Measurements from ENCODE around the gene NFKBIL1.
A peak's percentile ranks its signal among the peaks of the same experiment; 100 is the strongest.

The NFKBIL1 gene

DNA sequence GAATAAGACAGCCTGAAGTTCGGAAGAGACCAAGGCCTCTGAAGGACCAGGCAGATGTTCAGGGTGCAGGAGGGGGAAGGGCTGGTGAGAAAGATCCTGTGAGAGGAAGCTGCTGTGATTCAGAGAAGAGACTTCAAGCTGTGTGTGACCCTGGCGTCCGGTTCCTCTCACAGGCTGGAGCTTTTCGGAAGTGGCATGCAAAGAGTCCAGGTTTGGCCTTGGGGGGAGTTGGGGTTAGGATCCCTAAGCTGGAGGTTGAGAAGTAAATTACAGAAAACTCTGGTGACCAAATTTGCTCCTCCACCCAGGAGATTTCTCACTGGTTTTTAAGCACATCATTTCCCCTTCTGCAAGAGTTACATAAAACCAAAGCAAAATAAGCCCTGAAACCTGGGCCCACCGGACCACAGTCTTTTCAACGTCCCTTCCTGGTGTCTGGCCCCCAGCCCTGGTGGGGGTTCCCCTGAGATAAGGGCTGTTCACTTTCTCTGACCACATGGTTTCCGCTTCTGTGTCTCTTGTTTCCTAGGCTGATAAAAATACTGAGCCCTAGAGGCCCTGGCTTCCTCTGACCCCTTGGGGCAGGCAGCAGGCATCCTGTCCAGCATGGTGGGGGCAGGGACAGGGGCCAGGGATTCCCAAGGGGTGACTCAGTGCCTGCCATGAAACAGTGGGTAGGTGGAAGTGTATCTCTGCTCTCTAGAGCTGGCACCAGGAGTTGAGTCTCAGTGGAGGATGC, 12.7 kb downstream of the NFKBIL1 start:
- DNase-seq (ENCODE audit: low read depth) = peak; percentile 43

DNA sequence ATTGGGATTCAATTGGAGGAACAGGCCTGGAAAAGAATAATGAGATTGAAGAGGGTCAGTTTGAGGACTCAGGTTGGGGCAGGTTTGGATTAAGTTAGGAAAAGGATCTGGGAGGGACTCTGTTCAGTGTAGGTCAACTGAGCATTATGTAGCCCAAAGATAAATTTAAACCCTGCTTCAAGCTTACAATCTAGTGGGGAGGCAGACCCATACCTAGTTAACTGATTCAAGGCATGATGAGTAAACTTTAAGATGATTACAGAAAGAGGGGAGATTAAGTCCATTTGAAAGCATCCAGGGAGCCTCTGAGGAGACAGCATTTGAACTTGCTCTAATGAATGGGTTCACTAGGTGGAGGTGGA, 13.3 kb downstream of the NFKBIL1 start:
- DNase-seq (ENCODE audit: low read depth) = no peak

DNA sequence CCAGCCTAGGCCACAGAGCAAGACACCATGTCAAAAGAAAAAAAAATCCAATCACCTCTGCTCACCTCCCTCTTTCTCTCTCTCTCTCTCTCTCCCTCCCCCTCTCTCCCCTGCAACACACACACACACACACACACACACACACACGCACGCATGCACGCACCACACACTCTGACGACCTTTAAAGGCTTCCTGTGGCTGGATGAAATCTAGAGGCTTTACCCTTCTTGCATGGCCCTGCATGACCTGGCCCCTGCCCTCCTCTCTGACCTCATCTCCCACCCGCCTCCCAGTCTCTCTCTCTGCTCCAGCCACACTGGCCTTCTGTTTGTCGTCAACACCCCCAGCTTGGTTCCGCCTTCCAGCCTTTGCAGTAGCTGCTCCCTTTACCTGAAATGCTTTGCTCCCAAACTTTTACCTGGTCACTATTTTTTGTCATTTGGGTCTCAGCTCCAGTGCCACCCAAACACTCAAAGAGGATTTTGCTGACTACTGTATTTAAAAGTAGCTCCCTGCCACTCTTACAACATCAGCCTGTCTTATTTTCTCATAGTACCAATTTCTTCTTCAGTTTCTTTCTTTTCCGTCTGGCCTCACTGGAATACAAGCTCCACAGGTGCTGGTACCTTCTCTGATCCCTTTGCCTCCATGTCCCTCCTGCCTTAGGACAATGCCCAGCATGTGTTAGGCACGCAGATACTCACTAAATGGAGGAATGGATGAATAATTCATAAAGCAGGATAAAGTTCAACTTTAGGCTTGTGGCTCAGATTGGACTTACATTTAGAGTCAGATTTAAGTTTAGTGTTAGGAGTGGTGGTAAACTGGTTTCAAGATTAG, 20.3 kb downstream of the NFKBIL1 start:
- peak; percentile 45 for DNase-seq (ENCODE audit: low read depth)

DNA sequence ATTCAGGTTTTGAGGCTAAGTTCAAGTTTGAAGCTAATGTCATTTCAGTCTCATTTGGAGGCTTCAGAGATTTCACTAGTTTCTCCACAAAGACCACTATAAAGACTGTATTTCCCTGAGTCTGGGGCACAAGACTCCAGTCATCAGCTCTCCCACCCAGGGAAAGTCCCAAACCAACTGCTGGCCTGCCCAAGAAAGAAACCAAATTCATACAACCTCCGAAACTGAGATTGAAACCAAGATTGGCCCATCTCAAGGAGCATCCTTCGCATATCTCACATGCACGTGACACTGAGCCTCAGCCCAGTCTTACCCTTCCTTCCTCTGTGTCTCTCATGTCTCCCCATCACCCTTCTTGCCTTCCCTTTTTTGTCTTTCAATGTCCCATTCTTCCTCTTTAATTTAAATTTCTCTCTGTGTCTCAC, 21.1 kb downstream of the NFKBIL1 start:
- DNase-seq (ENCODE audit: low read depth) = peak; percentile 80

DNA sequence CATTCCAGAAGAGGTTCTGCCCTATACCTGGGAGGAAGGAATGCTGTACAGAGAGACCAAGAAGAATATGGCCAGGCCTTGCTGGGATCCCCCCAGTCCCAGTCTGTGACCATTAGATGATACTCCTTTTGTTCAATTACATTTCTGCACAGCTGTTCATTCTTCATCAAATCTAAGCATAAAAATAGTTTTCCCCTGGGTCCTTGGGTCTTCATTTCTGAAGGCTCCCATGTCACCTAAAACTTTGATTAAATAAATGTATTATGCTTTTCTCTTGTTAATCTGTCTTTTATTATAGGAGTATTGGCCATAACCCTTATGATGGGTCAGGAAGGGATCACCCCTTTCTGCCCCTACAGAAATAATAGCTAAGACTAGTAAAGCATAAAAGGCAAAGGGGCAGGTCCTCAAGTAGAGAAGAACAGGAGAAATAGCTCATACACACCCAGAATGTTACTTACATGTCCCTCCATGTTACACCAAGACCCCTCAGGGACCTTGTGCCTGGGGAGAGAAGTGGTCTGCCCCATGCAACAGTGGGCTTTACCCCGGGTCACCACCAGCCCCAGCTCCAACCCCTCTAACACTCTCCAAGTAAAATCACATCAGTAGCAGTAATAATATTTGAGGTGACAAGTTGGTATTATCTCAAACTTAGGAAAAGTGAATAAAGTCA, 22.6 kb downstream of the NFKBIL1 start:
- no peak for DNase-seq (ENCODE audit: low read depth)

DNA sequence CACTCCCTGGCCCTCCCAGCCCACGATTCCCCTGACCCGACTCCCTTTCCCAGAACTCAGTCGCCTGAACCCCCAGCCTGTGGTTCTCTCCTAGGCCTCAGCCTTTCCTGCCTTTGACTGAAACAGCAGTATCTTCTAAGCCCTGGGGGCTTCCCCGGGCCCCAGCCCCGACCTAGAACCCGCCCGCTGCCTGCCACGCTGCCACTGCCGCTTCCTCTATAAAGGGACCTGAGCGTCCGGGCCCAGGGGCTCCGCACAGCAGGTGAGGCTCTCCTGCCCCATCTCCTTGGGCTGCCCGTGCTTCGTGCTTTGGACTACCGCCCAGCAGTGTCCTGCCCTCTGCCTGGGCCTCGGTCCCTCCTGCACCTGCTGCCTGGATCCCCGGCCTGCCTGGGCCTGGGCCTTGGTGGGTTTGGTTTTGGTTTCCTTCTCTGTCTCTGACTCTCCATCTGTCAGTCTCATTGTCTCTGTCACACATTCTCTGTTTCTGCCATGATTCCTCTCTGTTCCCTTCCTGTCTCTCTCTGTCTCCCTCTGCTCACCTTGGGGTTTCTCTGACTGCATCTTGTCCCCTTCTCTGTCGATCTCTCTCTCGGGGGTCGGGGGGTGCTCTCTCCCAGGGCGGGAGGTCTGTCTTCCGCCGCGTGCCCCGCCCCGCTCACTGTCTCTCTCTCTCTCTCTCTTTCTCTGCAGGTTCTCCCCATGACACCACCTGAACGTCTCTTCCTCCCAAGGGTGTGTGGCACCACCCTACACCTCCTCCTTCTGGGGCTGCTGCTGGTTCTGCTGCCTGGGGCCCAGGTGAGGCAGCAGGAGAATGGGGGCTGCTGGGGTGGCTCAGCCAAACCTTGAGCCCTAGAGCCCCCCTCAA, 24.9 kb downstream of the NFKBIL1 start, which contains the start of gene LTA:
Gene LTA (plus strand): TSS at position 249 of the 871 bp plus-strand sequence. CDS start 454 bp downstream, at position 703.
- DNase-seq (ENCODE audit: low read depth) = peak; percentile 69

DNA sequence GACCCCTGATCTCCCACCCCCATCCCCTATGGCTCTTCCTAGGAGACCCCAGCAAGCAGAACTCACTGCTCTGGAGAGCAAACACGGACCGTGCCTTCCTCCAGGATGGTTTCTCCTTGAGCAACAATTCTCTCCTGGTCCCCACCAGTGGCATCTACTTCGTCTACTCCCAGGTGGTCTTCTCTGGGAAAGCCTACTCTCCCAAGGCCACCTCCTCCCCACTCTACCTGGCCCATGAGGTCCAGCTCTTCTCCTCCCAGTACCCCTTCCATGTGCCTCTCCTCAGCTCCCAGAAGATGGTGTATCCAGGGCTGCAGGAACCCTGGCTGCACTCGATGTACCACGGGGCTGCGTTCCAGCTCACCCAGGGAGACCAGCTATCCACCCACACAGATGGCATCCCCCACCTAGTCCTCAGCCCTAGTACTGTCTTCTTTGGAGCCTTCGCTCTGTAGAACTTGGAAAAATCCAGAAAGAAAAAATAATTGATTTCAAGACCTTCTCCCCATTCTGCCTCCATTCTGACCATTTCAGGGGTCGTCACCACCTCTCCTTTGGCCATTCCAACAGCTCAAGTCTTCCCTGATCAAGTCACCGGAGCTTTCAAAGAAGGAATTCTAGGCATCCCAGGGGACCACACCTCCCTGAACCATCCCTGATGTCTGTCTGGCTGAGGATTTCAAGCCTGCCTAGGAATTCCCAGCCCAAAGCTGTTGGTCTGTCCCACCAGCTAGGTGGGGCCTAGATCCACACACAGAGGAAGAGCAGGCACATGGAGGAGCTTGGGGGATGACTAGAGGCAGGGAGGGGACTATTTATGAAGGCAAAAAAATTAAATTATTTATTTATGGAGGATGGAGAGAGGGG, 26.1 kb downstream of the NFKBIL1 start:
- no peak for DNase-seq (ENCODE audit: low read depth)

DNA sequence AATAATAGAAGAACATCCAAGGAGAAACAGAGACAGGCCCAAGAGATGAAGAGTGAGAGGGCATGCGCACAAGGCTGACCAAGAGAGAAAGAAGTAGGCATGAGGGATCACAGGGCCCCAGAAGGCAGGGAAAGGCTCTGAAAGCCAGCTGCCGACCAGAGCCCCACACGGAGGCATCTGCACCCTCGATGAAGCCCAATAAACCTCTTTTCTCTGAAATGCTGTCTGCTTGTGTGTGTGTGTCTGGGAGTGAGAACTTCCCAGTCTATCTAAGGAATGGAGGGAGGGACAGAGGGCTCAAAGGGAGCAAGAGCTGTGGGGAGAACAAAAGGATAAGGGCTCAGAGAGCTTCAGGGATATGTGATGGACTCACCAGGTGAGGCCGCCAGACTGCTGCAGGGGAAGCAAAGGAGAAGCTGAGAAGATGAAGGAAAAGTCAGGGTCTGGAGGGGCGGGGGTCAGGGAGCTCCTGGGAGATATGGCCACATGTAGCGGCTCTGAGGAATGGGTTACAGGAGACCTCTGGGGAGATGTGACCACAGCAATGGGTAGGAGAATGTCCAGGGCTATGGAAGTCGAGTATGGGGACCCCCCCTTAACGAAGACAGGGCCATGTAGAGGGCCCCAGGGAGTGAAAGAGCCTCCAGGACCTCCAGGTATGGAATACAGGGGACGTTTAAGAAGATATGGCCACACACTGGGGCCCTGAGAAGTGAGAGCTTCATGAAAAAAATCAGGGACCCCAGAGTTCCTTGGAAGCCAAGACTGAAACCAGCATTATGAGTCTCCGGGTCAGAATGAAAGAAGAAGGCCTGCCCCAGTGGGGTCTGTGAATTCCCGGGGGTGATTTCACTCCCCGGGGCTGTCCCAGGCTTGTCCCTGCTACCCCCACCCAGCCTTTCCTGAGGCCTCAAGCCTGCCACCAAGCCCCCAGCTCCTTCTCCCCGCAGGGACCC, 27.0 kb downstream of the NFKBIL1 start:
- DNase-seq (ENCODE audit: low read depth) = no peak

DNA sequence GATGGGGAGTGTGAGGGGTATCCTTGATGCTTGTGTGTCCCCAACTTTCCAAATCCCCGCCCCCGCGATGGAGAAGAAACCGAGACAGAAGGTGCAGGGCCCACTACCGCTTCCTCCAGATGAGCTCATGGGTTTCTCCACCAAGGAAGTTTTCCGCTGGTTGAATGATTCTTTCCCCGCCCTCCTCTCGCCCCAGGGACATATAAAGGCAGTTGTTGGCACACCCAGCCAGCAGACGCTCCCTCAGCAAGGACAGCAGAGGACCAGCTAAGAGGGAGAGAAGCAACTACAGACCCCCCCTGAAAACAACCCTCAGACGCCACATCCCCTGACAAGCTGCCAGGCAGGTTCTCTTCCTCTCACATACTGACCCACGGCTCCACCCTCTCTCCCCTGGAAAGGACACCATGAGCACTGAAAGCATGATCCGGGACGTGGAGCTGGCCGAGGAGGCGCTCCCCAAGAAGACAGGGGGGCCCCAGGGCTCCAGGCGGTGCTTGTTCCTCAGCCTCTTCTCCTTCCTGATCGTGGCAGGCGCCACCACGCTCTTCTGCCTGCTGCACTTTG, 28.0 kb downstream of the NFKBIL1 start, which contains the start of gene TNF:
Gene TNF (plus strand): TSS at position 231 of the 567 bp plus-strand sequence. CDS start 177 bp downstream, at position 408.
- DNase-seq (ENCODE audit: low read depth) = peak; percentile 76

DNA sequence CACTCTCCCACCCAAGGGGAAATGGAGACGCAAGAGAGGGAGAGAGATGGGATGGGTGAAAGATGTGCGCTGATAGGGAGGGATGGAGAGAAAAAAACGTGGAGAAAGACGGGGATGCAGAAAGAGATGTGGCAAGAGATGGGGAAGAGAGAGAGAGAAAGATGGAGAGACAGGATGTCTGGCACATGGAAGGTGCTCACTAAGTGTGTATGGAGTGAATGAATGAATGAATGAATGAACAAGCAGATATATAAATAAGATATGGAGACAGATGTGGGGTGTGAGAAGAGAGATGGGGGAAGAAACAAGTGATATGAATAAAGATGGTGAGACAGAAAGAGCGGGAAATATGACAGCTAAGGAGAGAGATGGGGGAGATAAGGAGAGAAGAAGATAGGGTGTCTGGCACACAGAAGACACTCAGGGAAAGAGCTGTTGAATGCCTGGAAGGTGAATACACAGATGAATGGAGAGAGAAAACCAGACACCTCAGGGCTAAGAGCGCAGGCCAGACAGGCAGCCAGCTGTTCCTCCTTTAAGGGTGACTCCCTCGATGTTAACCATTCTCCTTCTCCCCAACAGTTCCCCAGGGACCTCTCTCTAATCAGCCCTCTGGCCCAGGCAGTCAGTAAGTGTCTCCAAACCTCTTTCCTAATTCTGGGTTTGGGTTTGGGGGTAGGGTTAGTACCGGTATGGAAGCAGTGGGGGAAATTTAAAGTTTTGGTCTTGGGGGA, 28.7 kb downstream of the NFKBIL1 start:
- no peak for DNase-seq (ENCODE audit: low read depth)

DNA sequence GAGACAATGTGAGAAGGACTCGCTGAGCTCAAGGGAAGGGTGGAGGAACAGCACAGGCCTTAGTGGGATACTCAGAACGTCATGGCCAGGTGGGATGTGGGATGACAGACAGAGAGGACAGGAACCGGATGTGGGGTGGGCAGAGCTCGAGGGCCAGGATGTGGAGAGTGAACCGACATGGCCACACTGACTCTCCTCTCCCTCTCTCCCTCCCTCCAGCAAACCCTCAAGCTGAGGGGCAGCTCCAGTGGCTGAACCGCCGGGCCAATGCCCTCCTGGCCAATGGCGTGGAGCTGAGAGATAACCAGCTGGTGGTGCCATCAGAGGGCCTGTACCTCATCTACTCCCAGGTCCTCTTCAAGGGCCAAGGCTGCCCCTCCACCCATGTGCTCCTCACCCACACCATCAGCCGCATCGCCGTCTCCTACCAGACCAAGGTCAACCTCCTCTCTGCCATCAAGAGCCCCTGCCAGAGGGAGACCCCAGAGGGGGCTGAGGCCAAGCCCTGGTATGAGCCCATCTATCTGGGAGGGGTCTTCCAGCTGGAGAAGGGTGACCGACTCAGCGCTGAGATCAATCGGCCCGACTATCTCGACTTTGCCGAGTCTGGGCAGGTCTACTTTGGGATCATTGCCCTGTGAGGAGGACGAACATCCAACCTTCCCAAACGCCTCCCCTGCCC, 29.6 kb downstream of the NFKBIL1 start:
- peak; percentile 48 for DNase-seq (ENCODE audit: low read depth)

DNA sequence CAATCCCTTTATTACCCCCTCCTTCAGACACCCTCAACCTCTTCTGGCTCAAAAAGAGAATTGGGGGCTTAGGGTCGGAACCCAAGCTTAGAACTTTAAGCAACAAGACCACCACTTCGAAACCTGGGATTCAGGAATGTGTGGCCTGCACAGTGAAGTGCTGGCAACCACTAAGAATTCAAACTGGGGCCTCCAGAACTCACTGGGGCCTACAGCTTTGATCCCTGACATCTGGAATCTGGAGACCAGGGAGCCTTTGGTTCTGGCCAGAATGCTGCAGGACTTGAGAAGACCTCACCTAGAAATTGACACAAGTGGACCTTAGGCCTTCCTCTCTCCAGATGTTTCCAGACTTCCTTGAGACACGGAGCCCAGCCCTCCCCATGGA, 30.2 kb downstream of the NFKBIL1 start:
- no peak for DNase-seq (ENCODE audit: low read depth)

DNA sequence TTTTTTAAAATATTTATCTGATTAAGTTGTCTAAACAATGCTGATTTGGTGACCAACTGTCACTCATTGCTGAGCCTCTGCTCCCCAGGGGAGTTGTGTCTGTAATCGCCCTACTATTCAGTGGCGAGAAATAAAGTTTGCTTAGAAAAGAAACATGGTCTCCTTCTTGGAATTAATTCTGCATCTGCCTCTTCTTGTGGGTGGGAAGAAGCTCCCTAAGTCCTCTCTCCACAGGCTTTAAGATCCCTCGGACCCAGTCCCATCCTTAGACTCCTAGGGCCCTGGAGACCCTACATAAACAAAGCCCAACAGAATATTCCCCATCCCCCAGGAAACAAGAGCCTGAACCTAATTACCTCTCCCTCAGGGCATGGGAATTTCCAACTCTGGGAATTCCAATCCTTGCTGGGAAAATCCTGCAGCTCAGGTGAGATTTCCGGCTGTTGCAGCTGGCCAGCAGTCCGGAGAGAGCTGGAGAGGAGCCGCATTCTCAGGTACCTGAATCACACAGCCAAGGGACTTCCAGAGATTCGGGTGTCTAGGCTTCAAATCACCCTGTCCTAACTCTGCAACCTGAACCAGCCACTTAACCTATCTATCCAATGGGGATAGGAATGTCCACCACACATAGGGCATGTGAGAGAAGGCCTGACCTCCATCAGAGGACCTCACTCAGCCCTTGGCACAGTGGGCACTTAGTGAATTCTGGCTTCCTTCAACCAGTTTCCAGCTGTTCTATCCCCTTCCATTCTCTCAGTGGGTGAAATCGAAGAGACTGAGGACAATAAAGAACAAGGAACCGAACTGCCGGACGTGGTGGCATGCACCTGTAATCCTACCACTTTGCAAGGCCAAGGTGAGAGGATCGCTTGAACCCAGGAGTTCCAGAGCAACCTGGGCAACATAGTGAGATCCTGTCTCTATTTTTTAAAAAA, 31.0 kb downstream of the NFKBIL1 start:
- no peak for DNase-seq (ENCODE audit: low read depth)

DNA sequence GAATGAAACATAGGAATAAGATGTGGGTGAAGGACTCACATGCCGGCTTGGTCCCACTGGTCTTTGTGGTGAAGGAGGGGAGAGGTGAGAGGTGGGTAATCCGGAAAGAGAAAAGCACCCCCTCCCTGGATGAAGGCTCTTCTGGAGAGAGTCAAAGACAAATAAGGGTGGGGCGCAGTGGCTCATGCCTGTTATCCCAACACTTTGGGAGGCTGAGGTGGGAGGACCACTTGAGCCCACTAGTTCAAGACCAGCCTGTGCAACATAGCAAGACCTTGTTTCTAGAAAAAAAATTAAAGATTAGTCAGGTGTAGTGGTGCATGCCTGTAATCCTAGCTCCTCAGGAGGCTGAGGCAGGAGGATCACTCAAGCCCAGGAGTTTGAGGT, 31.7 kb downstream of the NFKBIL1 start:
- no peak for DNase-seq (ENCODE audit: low read depth)

DNA sequence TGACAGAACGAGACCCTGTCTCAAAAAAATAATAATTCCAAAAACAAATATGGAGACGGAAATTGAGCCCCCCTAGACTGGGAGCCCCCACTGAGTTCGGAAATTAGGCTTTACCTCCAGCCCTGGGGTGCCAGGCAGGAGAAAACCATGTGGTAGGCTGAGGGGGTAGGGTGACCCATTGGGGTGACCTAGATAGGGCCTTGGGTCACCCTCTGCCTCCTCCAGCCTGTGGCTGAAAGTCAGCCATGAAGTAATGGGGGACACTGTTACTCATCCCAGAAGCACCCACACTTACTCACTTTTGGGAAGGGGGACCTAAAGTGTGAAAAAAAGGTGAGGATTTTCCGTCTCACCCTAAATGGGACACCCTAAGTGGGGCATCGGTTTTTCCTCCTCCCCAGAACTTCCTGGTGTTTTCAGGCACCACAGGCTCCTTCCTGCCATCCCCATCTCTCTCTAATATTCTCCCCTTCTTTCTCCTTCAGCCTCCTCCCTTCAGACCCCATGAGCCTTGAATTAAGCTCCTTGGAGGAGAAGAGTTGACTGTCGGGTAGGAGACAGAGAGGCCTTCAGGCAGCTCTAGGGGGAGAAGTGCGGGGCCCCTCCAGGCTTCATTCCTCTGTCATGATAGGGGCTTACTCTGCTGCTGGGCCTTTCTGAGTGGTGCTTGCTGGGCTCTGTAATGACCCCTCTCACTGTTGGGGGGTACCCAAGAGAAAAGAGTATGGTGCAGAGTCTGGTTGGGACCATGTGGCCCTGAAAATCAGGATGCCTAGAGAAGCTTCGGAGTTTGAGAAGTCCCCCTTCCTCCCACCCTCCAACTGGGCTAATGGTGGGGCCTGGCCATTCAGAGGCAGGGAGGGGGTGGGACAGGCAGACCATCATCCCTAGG, 32.4 kb downstream of the NFKBIL1 start:
- no peak for DNase-seq (ENCODE audit: low read depth)

DNA sequence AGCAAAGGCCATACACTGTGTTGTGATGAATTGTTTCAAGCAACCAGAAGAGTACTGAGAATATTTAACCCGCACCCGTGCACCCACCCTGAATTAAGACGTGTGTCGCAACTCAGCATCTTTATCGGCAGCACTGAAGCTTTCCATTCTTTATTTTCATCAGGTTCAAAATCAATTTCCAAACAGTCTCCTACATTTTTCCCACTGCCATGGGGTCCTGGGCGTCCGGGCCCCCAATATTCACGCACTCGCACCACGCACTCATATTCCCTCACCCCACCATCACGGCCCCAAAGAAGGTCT, 33.0 kb downstream of the NFKBIL1 start:
- DNase-seq (ENCODE audit: low read depth) = no peak

All from T-helper 22 cell (primary cell).